Activated CD4-positive, alpha-beta T cell treated with anti-CD3 and anti-CD28 coated beads, Interleukin-10, Interleukin-2, amounts not matched to agents 100 ng/mL and 50 ng/mL, durations not matched to agents 16 hours and 8 hours (primary cell): Measurements from ENCODE around the gene HOMER3.
"Not testable (repeated sequence)": the region's sequence is repeated elsewhere in the genome, so short reads cannot be mapped to it uniquely, and the experiment has no call there.

ENCODE experiments used
- DNase-seq: peaks from one replicate; pipeline ENCODE4 v3.0.0-alpha.2; 2020

Gene HOMER3

GRCh38 chr19:18922228-18922985 is 18.6 kb downstream of the HOMER3 start:
- DNase-seq = no peak

DNA sequence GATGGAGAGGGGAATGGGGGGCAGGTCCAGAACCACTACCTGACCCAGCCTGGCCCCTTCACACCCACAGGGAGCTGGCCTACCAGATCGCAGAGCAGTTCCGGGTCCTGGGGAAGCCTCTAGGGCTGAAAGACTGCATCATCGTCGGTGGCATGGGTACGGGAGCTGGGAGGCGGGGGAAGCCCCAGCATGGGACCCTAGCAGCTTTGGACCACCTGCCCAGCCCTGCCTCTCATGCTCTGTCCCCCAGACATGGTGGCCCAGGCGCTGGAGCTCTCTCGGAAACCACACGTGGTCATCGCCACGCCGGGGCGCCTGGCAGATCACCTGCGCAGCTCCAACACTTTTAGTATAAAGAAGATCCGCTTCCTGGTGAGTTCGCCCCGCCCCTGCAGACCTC is 19.4 kb downstream of the HOMER3 start:
- DNase-seq = no peak

- no peak for DNase-seq
These were observed 20.6 kb downstream of the HOMER3 start for GRCh38 chr19:18920400-18920799.

- no peak for DNase-seq
These were observed 21.2 kb downstream of the HOMER3 start for GRCh38 chr19:18919900-18920214.

DNA sequence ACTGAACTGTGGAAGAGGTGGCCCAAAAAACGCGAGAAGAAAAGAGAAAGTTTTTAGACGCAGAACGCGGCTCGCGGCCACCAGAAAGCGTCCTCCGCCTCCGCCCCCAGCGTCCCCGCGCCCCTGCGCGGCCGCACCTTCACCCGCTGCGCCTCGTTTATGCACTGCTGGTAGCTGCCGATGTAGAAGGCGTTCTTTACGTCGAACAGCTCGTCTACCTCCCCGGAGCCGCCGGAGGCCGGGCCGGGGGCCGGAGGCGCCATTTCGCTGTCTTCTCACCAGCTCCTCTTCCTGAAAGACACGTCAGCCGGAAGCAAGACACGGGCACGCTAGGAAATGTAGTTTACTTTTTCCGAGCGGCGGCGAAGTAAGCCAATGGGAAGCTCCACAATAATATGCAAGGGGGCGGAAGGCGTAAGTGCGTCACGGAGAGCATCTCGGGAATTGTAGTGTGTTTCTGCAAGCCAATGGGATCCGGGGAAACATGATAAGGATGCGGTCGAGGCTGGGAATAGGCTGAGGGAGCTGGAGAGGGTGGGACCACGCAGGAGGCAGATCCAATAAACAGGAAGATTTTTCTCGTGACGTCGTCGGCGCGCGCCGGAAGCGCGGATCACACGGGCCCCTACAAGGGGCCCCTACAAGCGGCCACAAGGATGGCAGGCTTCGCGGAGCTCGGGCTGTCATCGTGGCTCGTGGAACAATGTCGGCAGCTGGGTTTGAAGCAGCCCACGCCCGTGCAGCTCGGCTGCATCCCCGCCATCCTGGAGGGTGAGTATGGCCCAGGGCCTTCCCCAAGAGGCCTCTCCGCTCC is 21.7 kb downstream of the HOMER3 start, which contains the start of the genes COPE and DDX49:
COPE (minus strand) TSS at position 302 of the 814 bp plus-strand sequence; CDS start at position 263, 39 bp downstream.
DDX49 (plus strand) TSS at position 630 of the 814 bp plus-strand sequence; CDS start at position 657, 27 bp downstream.
- DNase-seq = peak; percentile 99

GRCh38 chr19:18917593-18917992 is 23.4 kb downstream of the HOMER3 start:
- DNase-seq = not testable (repeated sequence)

- DNase-seq = peak; percentile 56
These were observed 25.4 kb downstream of the HOMER3 start for GRCh38 chr19:18915639-18916038.

- DNase-seq = no peak
These were observed 27.6 kb downstream of the HOMER3 start for GRCh38 chr19:18913466-18913865.

GRCh38 chr19:18912933-18913332 is 28.1 kb downstream of the HOMER3 start:
- no peak for DNase-seq

DNA sequence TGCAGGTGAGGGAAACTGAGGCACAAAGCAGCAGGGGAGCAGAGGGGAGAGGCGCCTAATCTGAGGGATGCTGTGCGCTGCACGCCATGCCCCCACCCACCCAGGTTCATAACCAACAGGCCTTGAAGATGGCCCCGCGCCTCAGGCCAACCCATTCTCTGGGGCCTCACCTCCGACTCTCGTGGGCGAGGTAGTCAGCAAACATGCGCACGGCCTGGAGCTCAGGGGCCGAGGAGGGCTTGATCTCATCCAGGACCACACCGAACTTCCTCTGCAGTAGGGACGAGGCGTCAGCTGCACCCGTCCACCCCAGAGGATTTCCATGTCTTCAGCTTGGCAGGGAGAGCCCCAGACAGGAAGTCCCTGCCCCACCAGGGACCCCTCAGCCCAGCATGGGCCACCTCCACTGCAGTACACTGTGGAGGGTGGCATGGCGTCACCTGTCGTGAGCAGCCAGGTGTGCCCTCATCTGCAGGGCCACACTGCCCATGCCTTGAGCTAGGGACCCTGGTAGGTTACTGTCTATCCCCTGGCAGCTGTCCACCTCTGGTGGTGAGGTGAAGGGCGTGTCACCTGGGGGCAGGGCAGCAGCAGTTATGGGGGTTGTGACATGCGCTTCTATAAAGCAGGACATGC is 30.1 kb downstream of the HOMER3 start:
- DNase-seq = no peak

DNA sequence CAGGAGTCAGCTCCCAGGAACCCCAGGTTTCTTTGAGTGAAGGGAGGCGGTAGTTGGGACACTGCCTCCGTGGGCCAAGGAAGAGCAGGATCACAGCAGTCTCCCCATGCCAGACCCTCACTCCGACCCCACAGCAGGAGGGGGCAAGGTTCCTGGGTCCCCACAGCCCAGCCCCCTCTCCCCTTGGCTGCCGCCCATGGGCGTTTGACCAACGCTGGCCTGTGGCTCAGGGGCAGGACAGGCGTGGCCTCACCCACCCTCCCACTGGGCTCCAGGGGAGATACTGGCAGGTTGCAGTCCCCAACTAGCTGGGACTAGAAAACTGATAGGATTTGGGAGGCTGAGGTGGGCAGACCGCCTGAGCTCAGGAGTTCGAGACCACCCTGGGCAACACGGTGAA is 31.0 kb downstream of the HOMER3 start:
- DNase-seq = no peak

DNA sequence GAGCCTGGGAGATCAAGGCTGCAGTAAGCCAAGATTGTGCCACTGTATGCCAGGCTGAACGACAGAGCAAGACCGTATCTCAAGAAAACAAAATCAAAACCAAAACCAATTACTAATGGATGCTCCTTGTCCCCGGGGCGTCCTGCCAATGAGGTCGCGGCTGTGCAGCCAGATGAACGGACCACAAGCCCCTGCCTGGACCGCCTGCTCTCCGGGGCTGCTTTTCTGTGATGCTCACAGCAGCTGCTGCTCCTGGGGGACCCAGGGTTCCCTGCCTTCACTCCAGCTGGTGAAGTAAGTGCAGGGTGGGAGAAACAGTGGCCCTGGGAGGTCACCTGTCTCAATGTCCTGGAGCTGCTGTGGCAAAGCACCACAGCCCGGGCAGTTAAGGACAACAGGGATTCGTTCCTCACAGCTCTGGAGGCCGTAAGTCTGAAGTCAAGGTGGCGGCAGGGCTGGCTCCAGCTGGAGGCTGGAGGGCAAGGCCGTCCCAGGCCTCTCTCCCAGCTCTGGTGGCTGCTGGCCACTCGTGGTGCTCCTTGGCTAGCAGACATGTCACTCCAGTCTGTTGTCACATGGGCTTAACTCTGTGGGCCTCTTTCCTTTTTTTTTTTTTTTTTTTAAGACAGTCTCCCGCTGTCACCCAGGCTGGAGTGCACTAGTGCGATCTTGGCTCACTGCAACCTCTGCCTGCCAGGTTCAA is 31.9 kb downstream of the HOMER3 start:
- DNase-seq = no peak

DNA sequence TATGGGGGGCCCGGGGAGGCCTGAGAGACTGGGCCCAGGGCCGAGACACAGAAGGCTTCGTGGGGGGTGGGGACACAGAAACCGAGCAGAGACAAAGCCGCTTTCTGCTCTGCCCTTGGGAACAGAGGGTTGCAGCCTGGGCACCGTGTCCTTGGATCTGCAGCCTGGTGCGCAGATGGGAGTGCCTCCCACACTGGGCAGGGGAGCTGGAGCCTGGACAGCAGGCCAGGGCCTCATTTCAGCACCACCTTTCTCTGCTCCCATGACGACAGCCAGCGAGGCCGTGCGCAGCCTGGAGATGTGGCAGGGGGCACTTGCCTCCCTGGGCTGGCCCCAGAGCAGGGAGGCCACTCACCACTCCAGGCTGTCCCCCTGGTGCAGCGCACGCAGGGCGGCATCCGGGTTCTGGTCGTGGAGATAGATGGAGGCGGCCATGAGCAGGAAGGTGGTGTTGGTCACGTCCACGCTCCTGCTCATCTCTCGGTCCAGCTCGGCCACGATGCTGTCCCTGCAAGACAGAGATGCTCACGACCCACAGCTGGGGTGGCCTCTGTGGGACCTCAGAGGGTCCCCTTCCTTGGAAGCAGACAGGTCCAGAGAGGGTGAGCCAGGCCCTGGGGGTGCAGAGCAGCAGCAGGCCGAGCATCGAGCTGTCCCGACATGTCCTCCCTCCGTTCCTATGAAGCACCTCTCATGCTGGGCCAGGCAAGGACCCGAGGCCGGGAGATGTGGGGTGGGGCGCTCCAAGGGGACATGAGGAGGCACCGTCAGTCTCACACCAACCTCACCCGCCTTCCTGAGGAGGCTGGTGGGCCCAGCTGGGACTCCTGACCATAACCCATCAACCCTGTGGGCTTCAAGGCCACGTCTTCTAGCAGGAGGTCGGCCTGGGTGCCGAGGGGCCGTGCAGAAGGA is 34.2 kb downstream of the HOMER3 start:
- DNase-seq = no peak

DNA sequence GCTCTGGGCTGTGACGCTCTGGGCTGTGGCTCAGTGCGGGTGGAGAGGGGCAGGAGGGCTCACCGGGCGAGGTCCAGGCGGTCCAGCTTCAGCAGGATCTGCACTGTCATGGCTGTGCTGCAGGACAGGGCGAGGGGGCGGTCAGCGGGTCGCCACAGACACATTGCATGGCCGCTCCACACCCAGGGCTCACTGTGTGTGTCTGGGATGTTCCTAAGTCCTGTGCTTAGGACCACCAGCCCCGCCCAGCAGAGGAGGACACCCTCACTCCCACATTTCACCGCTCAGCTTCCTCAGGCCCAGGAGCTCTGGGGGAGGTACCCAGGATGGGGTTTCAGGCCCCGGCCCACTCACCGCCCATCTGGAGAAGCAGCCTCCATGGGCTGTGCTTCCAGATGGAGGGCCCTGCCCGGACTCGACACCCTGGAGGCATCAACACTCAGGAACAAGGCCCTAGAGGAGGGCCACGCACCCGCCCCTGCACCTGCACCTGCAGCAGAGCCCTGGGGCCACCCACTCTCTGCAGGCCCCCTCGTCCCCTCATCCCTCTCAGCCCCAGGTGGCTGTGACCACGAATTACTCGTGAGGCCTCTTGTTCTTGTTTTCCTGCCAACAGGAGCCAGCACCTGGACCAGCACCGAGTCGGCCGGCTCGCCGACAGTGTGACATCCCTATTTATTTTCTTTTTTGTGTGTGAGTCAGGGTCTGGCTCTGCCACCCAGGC is 35.3 kb downstream of the HOMER3 start:
- DNase-seq = no peak

GRCh38 chr19:18905058-18905456 is 36.0 kb downstream of the HOMER3 start:
- DNase-seq = no peak

- DNase-seq = no peak
These were observed 36.5 kb downstream of the HOMER3 start for GRCh38 chr19:18904334-18905057.

DNA sequence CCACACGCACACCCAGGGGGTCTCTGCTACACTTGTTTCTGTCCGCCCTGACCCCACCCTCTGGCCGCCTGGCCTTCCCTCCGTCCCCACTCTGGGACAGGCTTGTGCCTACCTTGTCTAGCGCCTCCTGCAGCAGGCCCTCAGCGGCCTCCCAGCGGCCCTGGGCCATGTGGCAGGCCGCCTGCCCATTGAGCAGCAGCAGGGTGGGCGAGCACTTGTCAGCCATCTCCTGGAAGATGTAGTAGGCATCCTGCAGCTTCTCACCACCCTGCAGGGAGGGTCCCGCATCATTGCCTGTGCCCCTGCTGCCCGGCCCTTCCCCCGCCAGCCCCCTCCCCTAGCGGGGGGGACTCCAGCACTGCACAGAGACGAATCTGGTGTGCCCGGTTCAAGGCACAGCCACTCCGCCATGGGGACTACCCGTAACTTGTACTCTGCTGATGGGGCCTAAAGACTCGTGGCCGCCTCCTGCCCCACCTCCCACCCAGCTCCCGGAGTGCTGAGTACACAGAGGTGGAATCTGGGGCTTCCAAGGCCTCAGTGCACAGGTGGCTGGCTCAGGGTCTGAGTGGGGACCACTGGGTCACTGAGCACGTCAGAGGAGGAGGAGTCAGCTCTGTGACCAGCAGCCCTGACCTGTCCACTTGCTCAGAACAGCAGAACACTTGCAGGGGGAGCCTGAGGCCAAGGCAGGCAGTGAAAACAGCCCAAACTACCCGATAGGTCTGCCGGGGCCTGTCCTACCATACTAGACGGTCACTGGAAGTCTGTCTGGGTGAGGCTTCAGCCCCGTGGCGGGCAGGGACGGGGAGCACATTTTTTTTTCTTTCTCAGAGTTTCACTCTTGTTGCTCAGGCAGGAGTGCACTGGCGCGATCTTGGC is 37.6 kb downstream of the HOMER3 start:
- no peak for DNase-seq

DNA sequence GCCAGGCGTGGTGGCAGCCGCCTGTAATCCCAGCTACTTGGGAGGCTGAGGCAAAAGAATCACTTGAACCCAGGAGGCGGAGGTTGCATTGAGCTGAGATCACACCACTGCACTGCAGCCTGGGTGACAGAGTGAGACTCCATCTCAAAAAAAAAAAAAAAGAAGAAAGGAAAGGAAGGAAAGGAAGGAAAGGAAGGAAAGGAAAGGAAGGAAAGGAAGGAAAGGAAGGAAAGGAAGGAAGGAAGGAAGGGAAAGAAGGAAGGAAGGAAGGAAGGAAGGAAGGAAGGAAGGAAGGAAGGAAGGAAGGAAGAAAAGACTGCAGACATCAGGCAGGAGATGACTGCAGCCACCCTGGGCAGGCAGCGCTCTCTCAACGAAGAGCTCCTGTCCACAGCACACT is 38.5 kb downstream of the HOMER3 start:
- DNase-seq = not testable (repeated sequence)

DNA sequence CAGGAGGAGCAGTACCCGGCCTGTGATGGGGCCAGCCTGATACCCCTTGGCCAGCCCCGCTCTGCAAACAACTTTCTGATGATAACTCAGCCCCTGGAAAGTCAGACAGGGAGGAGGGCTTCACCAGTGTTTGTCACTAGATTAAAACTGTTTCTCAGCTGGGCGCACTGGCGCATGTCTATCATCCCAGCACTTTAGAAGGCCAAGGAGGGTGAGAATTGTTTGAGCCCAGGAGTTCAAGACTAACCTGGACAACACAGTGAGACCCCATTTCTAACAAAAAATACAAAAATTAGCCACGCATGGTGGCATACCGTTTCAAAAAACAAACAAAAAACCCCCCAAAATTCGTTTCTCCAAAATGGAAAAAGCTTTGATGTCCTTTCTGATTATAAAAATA is 39.5 kb downstream of the HOMER3 start:
- DNase-seq = no peak
